Naive B cell (primary cell): Measurements from ENCODE around the gene LRP1. TPM values are rescaled to one million over a fixed set of nuclear protein-coding genes. Genes with fewer than 3 reads are reported as not detected.

Experiments
- ATAC-seq, 2 donors: fragments of 150-1000 bp; cut with Tn5 transposase; 2 replicates each; pipeline ENCODE4 v1.10.0; 2021; ENCODE audit warnings: low read depth in 2 of 2, mild to moderate bottlenecking in 2 of 2, moderate library complexity in 2 of 2
- DNase-seq: peaks from one replicate; pipeline ENCODE4 v3.0.0; 2022
- H3K27ac Mint-ChIP-seq, 6 donors: one replicate each; pipeline ENCODE4 v1.8.0; 2020 to 2022; ENCODE audit warnings: mild to moderate bottlenecking in 6 of 6, mixed read lengths in 6 of 6, moderate library complexity in 5 of 6, inconsistent platforms in 2 of 6
- H3K27me3 Mint-ChIP-seq, 3 donors: one replicate each; pipeline ENCODE4 v1.8.0; 2021 to 2022; ENCODE audit warnings: mixed read lengths in 3 of 3, mild to moderate bottlenecking in 1 of 3
- H3K36me3 Mint-ChIP-seq, 2 donors: one replicate each; pipeline ENCODE4 v1.8.0; 2020 to 2022; ENCODE audit warnings: mixed read lengths in 2 of 2, inconsistent platforms in 1 of 2, mild to moderate bottlenecking in 1 of 2
- H3K4me1 Mint-ChIP-seq, 3 donors: one replicate each; pipeline ENCODE4 v1.8.0; 2020 to 2022; ENCODE audit warnings: mixed read lengths in 3 of 3, inconsistent platforms in 1 of 3, mild to moderate bottlenecking in 1 of 3, moderate library complexity in 1 of 3
- H3K4me3 Mint-ChIP-seq, 8 donors: one replicate each; pipeline ENCODE4 v1.8.0; 2020 to 2022; ENCODE audit warnings: mild to moderate bottlenecking in 8 of 8, mixed read lengths in 8 of 8, moderate library complexity in 8 of 8, inconsistent platforms in 2 of 8
- H3K9me3 Mint-ChIP-seq, 7 donors: one replicate each; pipeline ENCODE4 v1.8.0; 2020 to 2022; ENCODE audit warnings: mixed read lengths in 7 of 7, mild to moderate bottlenecking in 5 of 7, inconsistent platforms in 2 of 7, moderate library complexity in 1 of 7
- polyA plus RNA-seq, 6 donors: library from polyadenylated mRNA; unstranded; fragments of 300-500 nt; fragmentation: Illumina TruSeq; gene quantifications; one replicate each; pipeline ENCODE4 v1.2.3, GENCODE V29; 2021; ENCODE audit warnings: low read depth in 6 of 6

LRP1 gene
- polyA plus RNA-seq, 6 donors from 2014 or later: 0.04 to 0.55 (median 0.09) TPM; not detected in 3

DNA sequence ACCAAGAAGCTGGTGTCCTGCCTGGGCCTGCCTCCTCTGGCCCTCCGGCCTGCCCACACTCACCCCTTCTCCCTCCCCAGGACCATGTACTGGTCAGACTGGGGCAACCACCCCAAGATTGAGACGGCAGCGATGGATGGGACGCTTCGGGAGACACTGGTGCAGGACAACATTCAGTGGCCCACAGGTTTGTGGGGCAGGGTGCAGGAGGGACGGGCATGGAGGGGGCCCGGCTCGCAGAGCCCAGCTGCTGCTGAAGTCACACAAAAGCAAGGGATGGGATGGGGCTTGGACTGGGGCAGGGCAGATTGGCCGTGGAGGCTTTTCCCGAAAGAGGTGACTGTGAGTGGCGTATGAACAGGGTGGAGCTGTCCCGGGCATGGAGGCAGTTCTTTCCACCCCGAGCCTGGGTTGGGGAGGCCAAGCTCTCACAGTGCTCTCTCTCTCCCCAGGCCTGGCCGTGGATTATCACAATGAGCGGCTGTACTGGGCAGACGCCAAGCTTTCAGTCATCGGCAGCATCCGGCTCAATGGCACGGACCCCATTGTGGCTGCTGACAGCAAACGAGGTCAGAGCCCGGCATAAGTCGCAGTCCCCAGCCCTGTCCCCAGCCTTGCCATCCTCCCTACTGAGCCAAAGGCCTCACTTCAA is 80.5 kb downstream of the LRP1 start:
- Mint-ChIP-seq H3K36me3 (no peaks in the 10 kb centered on the region), H3K4me3 (peak overlapping the region in 1 of 8 donors; percentile 29), H3K9me3 (no peaks in the 10 kb centered on the region)

DNA sequence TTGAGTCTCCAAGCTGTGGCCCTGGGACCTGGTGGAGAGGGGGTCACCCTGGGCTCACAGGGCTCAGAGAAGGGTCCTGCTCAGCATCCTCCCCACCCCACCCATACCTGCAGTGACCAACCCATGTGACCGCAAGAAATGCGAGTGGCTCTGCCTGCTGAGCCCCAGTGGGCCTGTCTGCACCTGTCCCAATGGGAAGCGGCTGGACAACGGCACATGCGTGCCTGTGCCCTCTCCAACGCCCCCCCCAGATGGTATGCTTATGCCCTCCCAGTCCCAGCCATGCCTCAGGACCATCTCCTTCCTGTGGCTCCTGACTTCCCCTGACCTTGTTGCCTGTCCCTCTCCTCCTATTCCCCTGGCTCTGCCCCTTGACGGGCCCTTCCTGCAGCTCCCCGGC is 81.6 kb downstream of the LRP1 start:
- no peak overlapping the region for H3K27ac Mint-ChIP-seq
- peaks cover 20 to 23% (median 20%) of the 10 kb centered on the region in 3 donors for H3K4me1 Mint-ChIP-seq
- no peaks in the 10 kb centered on the region for H3K36me3 Mint-ChIP-seq
- no peak for ATAC-seq
- no peak overlapping the region for H3K4me3 Mint-ChIP-seq
- no peaks in the 10 kb centered on the region for H3K9me3 Mint-ChIP-seq
- DNase-seq: no peak
- H3K27me3 Mint-ChIP-seq: peaks cover 8 to 28% (median 19%) of the 10 kb centered on the region in 3 donors

More for the DNA sequence above, 80.5 kb downstream of the LRP1 start:
- peaks cover 8 to 11% (median 10%) of the 10 kb centered on the region in 3 donors for H3K4me1 Mint-ChIP-seq
- peaks cover 0 to 17% (median 10%) of the 10 kb centered on the region in 3 donors for H3K27me3 Mint-ChIP-seq
- DNase-seq (no peak), ATAC-seq (no peak)
- H3K27ac Mint-ChIP-seq: no peak overlapping the region

DNA sequence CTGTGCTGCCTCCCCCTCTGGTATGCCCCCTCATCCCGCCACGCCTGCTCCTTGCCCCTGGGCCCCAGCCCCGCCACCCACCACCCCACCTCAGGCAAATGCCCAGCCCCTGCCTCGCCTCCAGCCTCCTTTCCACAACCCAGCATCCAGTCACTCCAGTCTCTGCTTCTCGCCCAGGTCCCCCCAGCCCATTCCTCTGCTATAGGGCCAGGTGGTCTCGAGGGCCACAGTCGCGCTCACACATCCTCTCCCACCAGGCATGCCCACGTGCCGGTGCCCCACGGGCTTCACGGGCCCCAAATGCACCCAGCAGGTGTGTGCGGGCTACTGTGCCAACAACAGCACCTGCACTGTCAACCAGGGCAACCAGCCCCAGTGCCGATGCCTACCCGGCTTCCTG is 82.2 kb downstream of the LRP1 start:
- peaks cover 25 to 28% (median 26%) of the 10 kb centered on the region in 3 donors for H3K4me1 Mint-ChIP-seq
- ATAC-seq (no peak), DNase-seq (no peak)
- peaks cover 14 to 30% (median 24%) of the 10 kb centered on the region in 3 donors for H3K27me3 Mint-ChIP-seq
- no peak overlapping the region for H3K27ac Mint-ChIP-seq
- H3K4me3 Mint-ChIP-seq: peak overlapping the region in 1 of 8 donors; percentile 55
- H3K36me3 Mint-ChIP-seq: no peaks in the 10 kb centered on the region
- no peaks in the 10 kb centered on the region for H3K9me3 Mint-ChIP-seq

GRCh38 chr12:57210926-57211692 is 82.8 kb downstream of the LRP1 start:
- no peak overlapping the region for H3K4me3 Mint-ChIP-seq
- H3K4me1 Mint-ChIP-seq: peaks cover 32 to 35% (median 32%) of the 10 kb centered on the region in 3 donors
- no peak overlapping the region for H3K27ac Mint-ChIP-seq
- H3K9me3 Mint-ChIP-seq: no peaks in the 10 kb centered on the region
- DNase-seq (no peak), ATAC-seq (no peak)
- H3K36me3 Mint-ChIP-seq: no peaks in the 10 kb centered on the region
- peaks cover 18 to 30% (median 30%) of the 10 kb centered on the region in 3 donors for H3K27me3 Mint-ChIP-seq

DNA sequence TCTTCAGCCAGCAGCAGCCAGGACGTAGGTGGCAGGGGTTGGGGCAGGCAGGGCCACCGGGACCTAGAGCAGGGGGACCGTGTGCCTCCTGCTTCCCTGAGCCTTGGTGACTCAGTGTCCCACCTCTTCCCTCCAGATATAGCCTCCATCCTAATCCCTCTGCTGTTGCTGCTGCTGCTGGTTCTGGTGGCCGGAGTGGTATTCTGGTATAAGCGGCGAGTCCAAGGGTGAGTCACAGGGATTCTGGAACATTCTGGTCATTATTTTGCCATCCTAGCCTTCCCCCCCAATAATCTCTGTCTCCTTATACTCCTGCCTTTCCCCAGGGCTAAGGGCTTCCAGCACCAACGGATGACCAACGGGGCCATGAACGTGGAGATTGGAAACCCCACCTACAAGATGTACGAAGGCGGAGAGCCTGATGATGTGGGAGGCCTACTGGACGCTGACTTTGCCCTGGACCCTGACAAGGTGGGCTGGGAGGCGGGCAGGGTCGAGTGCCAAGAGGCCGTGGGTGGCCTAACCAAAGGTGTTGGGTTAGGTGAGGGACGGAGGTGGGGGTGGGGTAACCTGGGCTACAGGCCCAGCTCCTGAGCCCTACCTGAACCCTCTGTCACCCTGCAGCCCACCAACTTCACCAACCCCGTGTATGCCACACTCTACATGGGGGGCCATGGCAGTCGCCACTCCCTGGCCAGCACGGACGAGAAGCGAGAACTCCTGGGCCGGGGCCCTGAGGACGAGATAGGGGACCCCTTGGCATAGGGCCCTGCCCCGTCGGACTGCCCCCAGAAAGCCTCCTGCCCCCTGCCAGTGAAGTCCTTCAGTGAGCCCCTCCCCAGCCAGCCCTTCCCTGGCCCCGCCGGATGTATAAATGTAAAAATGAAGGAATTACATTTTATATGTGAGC is 83.8 kb downstream of the LRP1 start:
- ATAC-seq (no peak), DNase-seq (no peak)
- H3K27me3 Mint-ChIP-seq: peaks cover 18 to 30% (median 30%) of the 10 kb centered on the region in 3 donors
- H3K27ac Mint-ChIP-seq: no peak overlapping the region
- peak overlapping the region in 1 of 8 donors; percentile 6 for H3K4me3 Mint-ChIP-seq
- peaks cover 32 to 36% (median 32%) of the 10 kb centered on the region in 3 donors for H3K4me1 Mint-ChIP-seq
- no peaks in the 10 kb centered on the region for H3K9me3 Mint-ChIP-seq
- no peaks in the 10 kb centered on the region for H3K36me3 Mint-ChIP-seq

DNA sequence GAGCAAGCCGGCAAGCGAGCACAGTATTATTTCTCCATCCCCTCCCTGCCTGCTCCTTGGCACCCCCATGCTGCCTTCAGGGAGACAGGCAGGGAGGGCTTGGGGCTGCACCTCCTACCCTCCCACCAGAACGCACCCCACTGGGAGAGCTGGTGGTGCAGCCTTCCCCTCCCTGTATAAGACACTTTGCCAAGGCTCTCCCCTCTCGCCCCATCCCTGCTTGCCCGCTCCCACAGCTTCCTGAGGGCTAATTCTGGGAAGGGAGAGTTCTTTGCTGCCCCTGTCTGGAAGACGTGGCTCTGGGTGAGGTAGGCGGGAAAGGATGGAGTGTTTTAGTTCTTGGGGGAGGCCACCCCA is 84.4 kb downstream of the LRP1 start:
- Mint-ChIP-seq H3K27ac (no peak overlapping the region), H3K4me1 (peaks cover 37 to 42% (median 37%) of the 10 kb centered on the region in 3 donors)

GRCh38 chr12:57213058-57213715 is 84.9 kb downstream of the LRP1 start:
- ATAC-seq: peak; percentile 30 to 41
- H3K36me3 Mint-ChIP-seq: no peaks in the 10 kb centered on the region
- H3K27ac Mint-ChIP-seq: peak overlapping the region in 4 of 6 donors; percentile 2 to 88 (median 38)

More for the DNA sequence above, 84.4 kb downstream of the LRP1 start:
- ATAC-seq (no peak), DNase-seq (no peak)
- H3K9me3 Mint-ChIP-seq: no peaks in the 10 kb centered on the region
- peaks cover 18 to 36% (median 36%) of the 10 kb centered on the region in 3 donors for H3K27me3 Mint-ChIP-seq
- peak overlapping the region in 2 of 8 donors; percentile 6 to 74 for H3K4me3 Mint-ChIP-seq
- H3K36me3 Mint-ChIP-seq: no peaks in the 10 kb centered on the region

DNA sequence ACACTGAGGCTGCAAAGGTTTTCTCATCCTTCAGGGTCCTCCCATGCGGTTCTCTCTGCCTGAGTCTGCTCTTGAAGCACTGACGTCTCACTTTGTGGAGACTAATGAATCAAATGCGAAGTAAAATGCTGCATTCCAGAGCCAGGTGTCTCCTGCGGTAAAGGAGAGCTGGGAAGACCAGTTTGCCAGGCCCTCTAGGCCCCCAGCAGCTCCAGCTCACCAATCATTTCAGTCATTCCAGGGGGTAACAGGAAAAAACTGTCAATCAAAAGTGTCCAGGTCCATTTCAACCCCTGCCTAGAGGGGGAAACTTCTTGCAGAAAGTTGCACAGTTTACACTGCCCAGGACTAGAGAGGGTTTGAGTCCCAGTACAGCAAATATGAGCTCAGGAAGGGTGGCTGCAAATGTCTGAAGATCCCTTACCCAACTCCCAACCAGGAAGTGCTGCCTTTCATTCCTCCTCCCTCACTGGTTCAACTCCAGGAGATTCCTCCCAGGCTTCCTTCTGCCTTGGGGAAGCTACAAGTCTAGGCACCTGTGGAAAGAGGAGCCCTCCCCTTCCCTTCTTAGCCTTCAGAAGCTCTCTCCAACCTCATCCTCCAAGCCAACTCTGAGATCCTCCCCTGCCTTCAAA is 85.6 kb downstream of the LRP1 start:
- Mint-ChIP-seq H3K4me1 (peaks cover 48 to 54% (median 49%) of the 10 kb centered on the region in 3 donors), H3K36me3 (no peaks in the 10 kb centered on the region), H3K27ac (peak overlapping the region in 4 of 6 donors; percentile 61 to 92 (median 89)), H3K27me3 (peaks cover 24 to 46% (median 44%) of the 10 kb centered on the region in 3 donors), H3K9me3 (no peaks in the 10 kb centered on the region), H3K4me3 (peak overlapping the region in 7 of 8 donors; percentile 54 to 85 (median 79))
- DNase-seq (no peak), ATAC-seq (no peak)

More at GRCh38 chr12:57213058-57213715, 84.9 kb downstream of the LRP1 start:
- no peaks in the 10 kb centered on the region for H3K9me3 Mint-ChIP-seq
- peaks cover 42 to 47% (median 42%) of the 10 kb centered on the region in 3 donors for H3K4me1 Mint-ChIP-seq
- peaks cover 18 to 41% (median 39%) of the 10 kb centered on the region in 3 donors for H3K27me3 Mint-ChIP-seq
- H3K4me3 Mint-ChIP-seq: peak overlapping the region in 7 of 8 donors; percentile 1 to 80 (median 50)
- DNase-seq: peak; percentile 80

DNA sequence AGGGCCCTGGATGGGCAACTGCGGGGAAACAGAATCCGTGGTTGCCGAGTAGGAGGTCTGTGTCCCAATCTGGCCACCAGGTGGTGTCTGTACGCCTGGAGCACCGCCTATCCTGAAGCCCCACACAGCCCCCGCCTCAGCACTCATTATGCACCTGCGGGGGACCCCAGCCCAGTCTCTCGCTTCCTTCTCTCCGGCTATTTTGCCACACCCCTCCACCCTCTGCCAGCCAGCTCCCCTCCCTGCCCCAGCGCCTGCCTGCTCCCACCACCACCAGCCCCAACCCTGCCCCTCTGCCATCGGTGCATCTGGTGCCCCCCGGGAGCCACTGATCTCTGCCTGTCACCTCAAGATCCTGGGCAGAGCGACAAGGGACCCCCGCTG is 86.1 kb downstream of the LRP1 start:
- ATAC-seq (peak; percentile 29 to 44), DNase-seq (peak; percentile 71)
- H3K4me1 Mint-ChIP-seq: peaks cover 51 to 59% (median 54%) of the 10 kb centered on the region in 3 donors
- peak overlapping the region; percentile 54 to 88 (median 78) for H3K4me3 Mint-ChIP-seq
- peaks cover 25 to 51% (median 49%) of the 10 kb centered on the region in 3 donors for H3K27me3 Mint-ChIP-seq
- H3K27ac Mint-ChIP-seq: peak overlapping the region in 4 of 6 donors; percentile 61 to 92 (median 89)
- H3K9me3 Mint-ChIP-seq: no peaks in the 10 kb centered on the region
- no peaks in the 10 kb centered on the region for H3K36me3 Mint-ChIP-seq

DNA sequence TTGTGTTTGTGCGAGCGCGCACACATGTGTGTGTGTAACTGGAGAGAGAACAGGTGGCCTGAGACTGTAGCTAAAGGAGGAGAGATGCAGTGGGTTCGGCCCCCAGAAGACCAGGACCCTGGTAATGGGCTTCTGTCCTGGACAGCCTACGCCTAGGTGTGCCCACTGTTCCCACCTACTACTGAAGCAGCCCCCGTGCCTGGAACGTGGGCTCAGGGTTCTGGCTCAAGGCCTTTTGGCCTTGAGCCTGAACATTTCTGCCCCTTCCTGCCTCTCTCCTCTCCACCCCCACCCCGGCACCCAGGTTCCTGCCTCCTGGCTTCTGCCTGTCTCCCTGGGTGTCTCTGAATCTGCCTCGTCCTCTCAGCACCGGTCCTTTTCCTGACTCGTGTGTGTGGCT is 86.8 kb downstream of the LRP1 start:
- ATAC-seq (no peak), DNase-seq (no peak)
- Mint-ChIP-seq H3K4me3 (peak overlapping the region in 7 of 8 donors; percentile 54 to 93 (median 81)), H3K9me3 (no peaks in the 10 kb centered on the region), H3K27me3 (peaks cover 31 to 58% (median 56%) of the 10 kb centered on the region in 3 donors), H3K27ac (peak overlapping the region; percentile 90 to 97 (median 94)), H3K36me3 (no peaks in the 10 kb centered on the region), H3K4me1 (peaks cover 55 to 65% (median 59%) of the 10 kb centered on the region in 3 donors)

DNA sequence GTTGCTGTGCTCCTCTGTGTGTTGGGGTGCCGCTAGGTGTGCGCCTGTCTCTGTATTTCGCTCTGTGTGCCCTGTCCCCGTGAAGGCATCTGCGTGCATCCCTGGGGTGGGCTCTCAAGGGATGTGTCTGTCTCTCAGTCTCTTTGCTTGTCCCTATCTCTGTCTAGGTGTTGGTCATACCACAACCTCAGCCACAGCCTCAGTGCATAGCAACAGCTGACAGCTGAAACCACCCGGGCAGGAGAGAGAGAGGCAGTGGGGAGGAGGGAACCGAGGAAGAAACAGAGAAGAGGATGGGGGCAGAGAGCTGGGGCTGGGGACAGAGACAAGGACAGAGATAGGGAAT is 87.4 kb downstream of the LRP1 start:
- H3K27ac Mint-ChIP-seq: peak overlapping the region; percentile 84 to 97 (median 94)
- peaks cover 33 to 64% (median 60%) of the 10 kb centered on the region in 3 donors for H3K27me3 Mint-ChIP-seq
- peak; percentile 58 for DNase-seq
- peaks cover 0 to 2% of the 10 kb centered on the region in 2 donors for H3K36me3 Mint-ChIP-seq
- H3K9me3 Mint-ChIP-seq: no peaks in the 10 kb centered on the region
- ATAC-seq: peak; percentile 51 to 56
- peak overlapping the region; percentile 54 to 93 (median 82) for H3K4me3 Mint-ChIP-seq
- H3K4me1 Mint-ChIP-seq: peaks cover 57 to 68% (median 62%) of the 10 kb centered on the region in 3 donors
